Lower leg skin (tissue), 3 donors: ENCODE results near the gene BACH1.

Experiments
- POLR2A ChIP-seq, 2 donors: fragments of 450-650 bp; IDR thresholded peaks; one replicate each; pipeline ENCODE4 v1.6.1; 2016 to 2017; ENCODE audit warnings: antibody characterized with exemption in 2 of 2, mild to moderate bottlenecking in 1 of 2, moderate library complexity in 1 of 2
- TF ChIP-seq, protein P1 (sequence below), 3 donors: fragments of 450-650 bp; IDR thresholded peaks; one replicate each; pipeline ENCODE4 v1.5.1; 2016; ENCODE audit warnings: antibody characterized with exemption in 3 of 3, mild to moderate bottlenecking in 3 of 3, moderate library complexity in 2 of 3

DNA sequence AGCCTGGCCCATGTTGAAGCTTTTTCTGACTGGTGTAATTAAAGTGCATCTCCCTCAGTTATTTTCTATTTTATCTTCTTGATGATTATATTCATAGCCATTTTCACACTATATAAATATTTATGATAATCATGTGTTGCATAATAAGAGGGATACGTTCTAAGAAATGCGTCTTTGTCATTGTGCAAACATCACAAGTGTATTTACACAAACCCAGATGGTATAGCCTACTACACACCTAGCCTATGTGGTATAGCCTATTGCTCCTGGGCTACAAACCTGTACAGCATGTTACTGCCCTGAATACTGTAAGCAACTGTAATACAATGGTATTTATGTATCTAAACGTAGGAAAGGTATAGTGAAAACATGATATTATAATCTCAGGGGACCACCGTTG lies 88.1 kb downstream of the BACH1 start:
- TF ChIP-seq, protein P1, sequence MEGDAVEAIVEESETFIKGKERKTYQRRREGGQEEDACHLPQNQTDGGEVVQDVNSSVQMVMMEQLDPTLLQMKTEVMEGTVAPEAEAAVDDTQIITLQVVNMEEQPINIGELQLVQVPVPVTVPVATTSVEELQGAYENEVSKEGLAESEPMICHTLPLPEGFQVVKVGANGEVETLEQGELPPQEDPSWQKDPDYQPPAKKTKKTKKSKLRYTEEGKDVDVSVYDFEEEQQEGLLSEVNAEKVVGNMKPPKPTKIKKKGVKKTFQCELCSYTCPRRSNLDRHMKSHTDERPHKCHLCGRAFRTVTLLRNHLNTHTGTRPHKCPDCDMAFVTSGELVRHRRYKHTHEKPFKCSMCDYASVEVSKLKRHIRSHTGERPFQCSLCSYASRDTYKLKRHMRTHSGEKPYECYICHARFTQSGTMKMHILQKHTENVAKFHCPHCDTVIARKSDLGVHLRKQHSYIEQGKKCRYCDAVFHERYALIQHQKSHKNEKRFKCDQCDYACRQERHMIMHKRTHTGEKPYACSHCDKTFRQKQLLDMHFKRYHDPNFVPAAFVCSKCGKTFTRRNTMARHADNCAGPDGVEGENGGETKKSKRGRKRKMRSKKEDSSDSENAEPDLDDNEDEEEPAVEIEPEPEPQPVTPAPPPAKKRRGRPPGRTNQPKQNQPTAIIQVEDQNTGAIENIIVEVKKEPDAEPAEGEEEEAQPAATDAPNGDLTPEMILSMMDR (IDR thresholded peaks at IDR 0.05) = no peak
- TF ChIP-seq POLR2A (IDR thresholded peaks at IDR 0.05) = no peak
